Uterus (tissue), 2 donors: ENCODE results near the gene APOM.

Experiments used
- CTCF ChIP-seq, 4 experiments: fragments of 200-600 bp in 2 of 4; fragments of 450-650 bp in 2 of 4; sonication (generic) in 2 of 4; IDR thresholded peaks; one replicate each; pipeline ENCODE4 v1.5.1; 2016 to 2019; ENCODE audit warnings: antibody characterized with exemption in 4 of 4, mild to moderate bottlenecking in 2 of 4, moderate library complexity in 1 of 4
- POLR2A ChIP-seq, 2 donors: fragments of 450-650 bp; IDR thresholded peaks; one replicate each; pipeline ENCODE4 v1.6.1; 2016; ENCODE audit warnings: antibody characterized with exemption in 2 of 2, mild to moderate bottlenecking in 1 of 2, moderate library complexity in 1 of 2

- TF ChIP-seq POLR2A (IDR thresholded peaks at IDR 0.05) (no peak), CTCF (IDR thresholded peaks at IDR 0.05) (no peak)
These were observed 1.9 kb downstream of the APOM start for GRCh38 chr6:31657406-31658157.
